ENCODE measurements around the gene PFKL.

Gene PFKL

GRCh38 chr21:44325386-44326271 is 25.8 kb downstream of the PFKL start:
- no peak for DNase-seq (ENCODE audit: extremely low read depth in 1 of 2, low read depth in 1 of 2)

GRCh38 chr21:44326272-44326647 is 26.4 kb downstream of the PFKL start:
- DNase-seq (ENCODE audit: extremely low read depth in 1 of 2, low read depth in 1 of 2), result no peak

- DNase-seq (ENCODE audit: extremely low read depth in 1 of 2, low read depth in 1 of 2), result no peak
Measured at GRCh38 chr21:44326716-44327602, 27.1 kb downstream of the PFKL start.

- DNase-seq (ENCODE audit: extremely low read depth in 1 of 2, low read depth in 1 of 2), result no peak
Measured at GRCh38 chr21:44327603-44327974, 27.7 kb downstream of the PFKL start.

GRCh38 chr21:44328242-44328895 is 28.5 kb downstream of the PFKL start:
- no peak for DNase-seq (ENCODE audit: extremely low read depth in 1 of 2, low read depth in 1 of 2)

GRCh38 chr21:44329086-44329889 is 29.4 kb downstream of the PFKL start:
- DNase-seq (ENCODE audit: extremely low read depth in 1 of 2, low read depth in 1 of 2), result no peak

- no peak for DNase-seq (ENCODE audit: extremely low read depth in 1 of 2, low read depth in 1 of 2)
Measured at GRCh38 chr21:44329971-44330681, 30.3 kb downstream of the PFKL start.

- no peak for DNase-seq (ENCODE audit: extremely low read depth in 1 of 2, low read depth in 1 of 2)
Measured at GRCh38 chr21:44330698-44331097, 30.8 kb downstream of the PFKL start.

- DNase-seq (ENCODE audit: extremely low read depth in 1 of 2, low read depth in 1 of 2), result no peak
Measured at GRCh38 chr21:44331209-44331608, 31.4 kb downstream of the PFKL start.

- no peak for DNase-seq (ENCODE audit: extremely low read depth in 1 of 2, low read depth in 1 of 2)
Measured at GRCh38 chr21:44331650-44332307, 31.9 kb downstream of the PFKL start.

GRCh38 chr21:44332383-44332782 is 32.5 kb downstream of the PFKL start:
- DNase-seq (ENCODE audit: extremely low read depth in 1 of 2, low read depth in 1 of 2), result no peak

- no peak for DNase-seq (ENCODE audit: extremely low read depth in 1 of 2, low read depth in 1 of 2)
Measured at GRCh38 chr21:44332965-44333364, 33.1 kb downstream of the PFKL start.

- no peak for DNase-seq (ENCODE audit: extremely low read depth in 1 of 2, low read depth in 1 of 2)
Measured at GRCh38 chr21:44333509-44334328, 33.9 kb downstream of the PFKL start.

GRCh38 chr21:44334329-44335030 is 34.6 kb downstream of the PFKL start:
- DNase-seq (ENCODE audit: extremely low read depth in 1 of 2, low read depth in 1 of 2), result no peak

- DNase-seq (ENCODE audit: extremely low read depth in 1 of 2, low read depth in 1 of 2), result no peak
Measured at GRCh38 chr21:44335266-44336059, 35.6 kb downstream of the PFKL start.

GRCh38 chr21:44337449-44337848 is 37.6 kb downstream of the PFKL start:
- DNase-seq (ENCODE audit: extremely low read depth in 1 of 2, low read depth in 1 of 2), result no peak
